Activated naive CD4-positive, alpha-beta T cell treated with anti-CD3 and anti-CD28 coated beads, Interleukin-2, amount 50 U/mL, for 72 hours (primary cell): Measurements from ENCODE around the gene MPP3. TPM values are rescaled to one million over a fixed set of nuclear protein-coding genes. Genes with fewer than 3 reads are reported as not detected.
"Not testable (repeated sequence)": the region's sequence is repeated elsewhere in the genome, so short reads cannot be mapped to it uniquely, and the experiment has no call there.

Experiments used
- ATAC-seq, 2 donors: fragments of 150-1000 bp; cut with Tn5 transposase; 2 replicates each; pipeline ENCODE4 v1.10.0; 2021; ENCODE audit warnings: mild to moderate bottlenecking in 2 of 2, moderate library complexity in 2 of 2
- DNase-seq, 2 donors: peaks; one replicate each; pipeline ENCODE4 v3.0.0; 2021 to 2022; ENCODE audit warnings: low spot score in 2 of 2
- H3K27ac Mint-ChIP-seq, 2 donors: one replicate each; pipeline ENCODE4 v1.8.0; 2022; ENCODE audit warnings: mild to moderate bottlenecking in 2 of 2, mixed read lengths in 2 of 2
- H3K36me3 Mint-ChIP-seq, 2 donors: one replicate each; pipeline ENCODE4 v1.8.0; 2022; ENCODE audit warnings: mixed read lengths in 2 of 2
- H3K9me3 Mint-ChIP-seq, 2 donors: one replicate each; pipeline ENCODE4 v1.8.0; 2022; ENCODE audit warnings: mixed read lengths in 2 of 2
- total RNA-seq, 2 donors: library from RNA; stranded (reverse); gene quantifications; one replicate each; pipeline ENCODE4 v1.2.3, GENCODE V29; 2022

The MPP3 gene
- under 1 TPM in 1 of 2 donors, not detected in 1; 0.99 TPM for total RNA-seq

GRCh38 chr17:43832976-43833829 lies at the start of gene MPP3:
Gene MPP3, minus strand, starts transcription at chr17:43833146. Its CDS starts 1,240 bp downstream, at chr17:43831906.
- no peak within 1 kb of the TSS for H3K27ac Mint-ChIP-seq
- H3K36me3 Mint-ChIP-seq: peaks cover 0 to 6% of the 10 kb centered on the region in 2 donors
- DNase-seq: peak in 1 of 2 donors; percentile 54
- peak; percentile 69 to 82 for ATAC-seq
- H3K9me3 Mint-ChIP-seq: no peaks in the 10 kb centered on the region

- Mint-ChIP-seq H3K9me3 (no peaks in the 10 kb centered on the region), H3K36me3 (no peaks in the 10 kb centered on the region), H3K27ac (no peak overlapping the region)
- ATAC-seq (no peak), DNase-seq (no peak)
These were observed 49.0 kb upstream of the MPP3 start for GRCh38 chr17:43881758-43882505.

GRCh38 chr17:43881181-43881580 lies 48.2 kb upstream of the MPP3 start:
- DNase-seq (no peak), ATAC-seq (no peak)
- H3K36me3 Mint-ChIP-seq: no peaks in the 10 kb centered on the region
- no peak overlapping the region for H3K27ac Mint-ChIP-seq
- no peaks in the 10 kb centered on the region for H3K9me3 Mint-ChIP-seq

- Mint-ChIP-seq H3K9me3 (no peaks in the 10 kb centered on the region), H3K27ac (no peak overlapping the region), H3K36me3 (no peaks in the 10 kb centered on the region)
- DNase-seq (peak in 1 of 2 donors; percentile 64), ATAC-seq (peak; percentile 56 to 67)
These were observed 47.6 kb upstream of the MPP3 start for GRCh38 chr17:43880420-43880991.

GRCh38 chr17:43879723-43880419 lies 46.9 kb upstream of the MPP3 start:
- no peaks in the 10 kb centered on the region for H3K9me3 Mint-ChIP-seq
- no peak for DNase-seq
- no peaks in the 10 kb centered on the region for H3K36me3 Mint-ChIP-seq
- H3K27ac Mint-ChIP-seq: no peak overlapping the region
- peak in 1 of 2 donors; percentile 8 for ATAC-seq

- no peaks in the 10 kb centered on the region for H3K9me3 Mint-ChIP-seq
- DNase-seq: peak in 1 of 2 donors; percentile 80
- peak; percentile 83 to 88 for ATAC-seq
- peak overlapping the region in 1 of 2 donors; percentile 24 for H3K27ac Mint-ChIP-seq
- no peaks in the 10 kb centered on the region for H3K36me3 Mint-ChIP-seq
These were observed 45.6 kb upstream of the MPP3 start for GRCh38 chr17:43878260-43879175.

GRCh38 chr17:43877451-43878155 lies 44.7 kb upstream of the MPP3 start:
- Mint-ChIP-seq H3K9me3 (no peaks in the 10 kb centered on the region), H3K27ac (no peak overlapping the region), H3K36me3 (no peaks in the 10 kb centered on the region)
- ATAC-seq: no peak
- no peak for DNase-seq

- Mint-ChIP-seq H3K27ac (no peak overlapping the region), H3K36me3 (no peaks in the 10 kb centered on the region), H3K9me3 (no peaks in the 10 kb centered on the region)
- DNase-seq (no peak), ATAC-seq (no peak)
These were observed 44.1 kb upstream of the MPP3 start for GRCh38 chr17:43877031-43877430.

GRCh38 chr17:43875476-43876147 lies 42.7 kb upstream of the MPP3 start:
- Mint-ChIP-seq H3K27ac (no peak overlapping the region), H3K9me3 (no peaks in the 10 kb centered on the region), H3K36me3 (no peaks in the 10 kb centered on the region)
- DNase-seq (no peak), ATAC-seq (peak in 1 of 2 donors; percentile 13)

GRCh38 chr17:43874293-43874692 lies 41.3 kb upstream of the MPP3 start:
- DNase-seq (no peak), ATAC-seq (no peak)
- Mint-ChIP-seq H3K27ac (no peak overlapping the region), H3K36me3 (no peaks in the 10 kb centered on the region), H3K9me3 (no peaks in the 10 kb centered on the region)

- no peak overlapping the region for H3K27ac Mint-ChIP-seq
- H3K36me3 Mint-ChIP-seq: no peaks in the 10 kb centered on the region
- ATAC-seq: no peak
- no peak for DNase-seq
- H3K9me3 Mint-ChIP-seq: no peaks in the 10 kb centered on the region
These were observed 40.9 kb upstream of the MPP3 start for GRCh38 chr17:43873815-43874214.

- DNase-seq (no peak), ATAC-seq (no peak)
- Mint-ChIP-seq H3K36me3 (no peaks in the 10 kb centered on the region), H3K9me3 (no peaks in the 10 kb centered on the region), H3K27ac (no peak overlapping the region)
These were observed 40.1 kb upstream of the MPP3 start for GRCh38 chr17:43873091-43873490.

- Mint-ChIP-seq H3K27ac (no peak overlapping the region), H3K36me3 (no peaks in the 10 kb centered on the region), H3K9me3 (no peaks in the 10 kb centered on the region)
- ATAC-seq (no peak), DNase-seq (no peak)
These were observed 39.2 kb upstream of the MPP3 start for GRCh38 chr17:43871946-43872690.

- ATAC-seq, DNase-seq, H3K27ac Mint-ChIP-seq, H3K36me3 Mint-ChIP-seq, H3K9me3 Mint-ChIP-seq: not testable (repeated sequence)
These were observed 36.1 kb upstream of the MPP3 start for GRCh38 chr17:43869031-43869430.
